Central memory CD8-positive, alpha-beta T cell (primary cell): ENCODE measurements around the gene KCNC3.

Source experiments
- ATAC-seq: fragments of 150-1000 bp; cut with Tn5 transposase; replicated peaks from 2 replicates; pipeline ENCODE4 v1.10.0; 2022; ENCODE audit warnings: mild to moderate bottlenecking, moderate FRiP score, moderate number of reproducible peaks; ENCODE audit not compliant: poor library complexity, severe bottlenecking; ENCODE audit errors: extremely low read depth
- DNase-seq, 2 donors: peaks; one replicate each; pipeline ENCODE4 v3.0.0; 2021; ENCODE audit warnings: low spot score in 2 of 2
- H3K27ac Mint-ChIP-seq: one replicate; pipeline ENCODE4 v1.8.0; 2022; ENCODE audit warnings: low read depth, mild to moderate bottlenecking, moderate library complexity, mixed read lengths
- H3K27me3 Mint-ChIP-seq: one replicate; pipeline ENCODE4 v1.8.0; 2022; ENCODE audit warnings: mixed read lengths
- H3K36me3 Mint-ChIP-seq: one replicate; pipeline ENCODE4 v1.8.0; 2022; ENCODE audit warnings: mild to moderate bottlenecking, moderate library complexity, mixed read lengths; ENCODE audit not compliant: insufficient read depth
- H3K4me1 Mint-ChIP-seq: one replicate; pipeline ENCODE4 v1.8.0; 2022; ENCODE audit warnings: mixed read lengths
- H3K4me3 Mint-ChIP-seq: one replicate; pipeline ENCODE4 v1.8.0; 2022; ENCODE audit warnings: mild to moderate bottlenecking, moderate library complexity, mixed read lengths
- H3K9me3 Mint-ChIP-seq: one replicate; pipeline ENCODE4 v1.8.0; 2022; ENCODE audit warnings: mixed read lengths

Gene KCNC3

GRCh38 chr19:50328873-50329145 is 368 bp downstream of the KCNC3 start:
- Mint-ChIP-seq H3K27ac (no peak overlapping the region), H3K4me1 (peaks cover 53% of the 10 kb centered on the region), H3K4me3 (peak overlapping the region; percentile 47), H3K36me3 (peaks cover 28% of the 10 kb centered on the region), H3K27me3 (peaks cover 82% of the 10 kb centered on the region), H3K9me3 (peaks cover 7% of the 10 kb centered on the region)
- DNase-seq (no peak), ATAC-seq (peak; percentile 22)

GRCh38 chr19:50328224-50328872 is 829 bp downstream of the KCNC3 start:
- ATAC-seq (no peak), DNase-seq (no peak)
- Mint-ChIP-seq H3K9me3 (peaks cover 7% of the 10 kb centered on the region), H3K27ac (no peak overlapping the region), H3K27me3 (peaks cover 86% of the 10 kb centered on the region), H3K4me3 (no peak overlapping the region), H3K36me3 (peaks cover 24% of the 10 kb centered on the region), H3K4me1 (peaks cover 48% of the 10 kb centered on the region)

- Mint-ChIP-seq H3K4me1 (peaks cover 45% of the 10 kb centered on the region), H3K27me3 (peaks cover 82% of the 10 kb centered on the region), H3K27ac (peak overlapping the region; percentile 5), H3K36me3 (peaks cover 24% of the 10 kb centered on the region), H3K9me3 (peaks cover 7% of the 10 kb centered on the region), H3K4me3 (peak overlapping the region; percentile 71)
- DNase-seq (no peak), ATAC-seq (no peak)
These were observed 1.5 kb downstream of the KCNC3 start for GRCh38 chr19:50327461-50328223.

GRCh38 chr19:50327013-50327412 is 2.2 kb downstream of the KCNC3 start:
- Mint-ChIP-seq H3K9me3 (peaks cover 7% of the 10 kb centered on the region), H3K4me3 (peak overlapping the region; percentile 71)
- no peak for ATAC-seq

GRCh38 chr19:50326101-50326664 is 3.0 kb downstream of the KCNC3 start:
- peaks cover 21% of the 10 kb centered on the region for H3K36me3 Mint-ChIP-seq
- peaks cover 81% of the 10 kb centered on the region for H3K27me3 Mint-ChIP-seq
- peaks cover 7% of the 10 kb centered on the region for H3K9me3 Mint-ChIP-seq
- DNase-seq (no peak), ATAC-seq (no peak)
- peak overlapping the region; percentile 71 for H3K4me3 Mint-ChIP-seq
- H3K27ac Mint-ChIP-seq = no peak overlapping the region
- H3K4me1 Mint-ChIP-seq = peaks cover 37% of the 10 kb centered on the region

More at GRCh38 chr19:50327013-50327412, 2.2 kb downstream of the KCNC3 start:
- Mint-ChIP-seq H3K36me3 (peaks cover 22% of the 10 kb centered on the region), H3K27ac (peak overlapping the region; percentile 5), H3K27me3 (peaks cover 82% of the 10 kb centered on the region), H3K4me1 (peaks cover 44% of the 10 kb centered on the region)
- no peak for DNase-seq

GRCh38 chr19:50325310-50326100 is 3.7 kb downstream of the KCNC3 start:
- Mint-ChIP-seq H3K4me3 (no peak overlapping the region), H3K9me3 (peaks cover 7% of the 10 kb centered on the region), H3K27ac (no peak overlapping the region), H3K27me3 (peaks cover 81% of the 10 kb centered on the region), H3K36me3 (peaks cover 19% of the 10 kb centered on the region), H3K4me1 (peaks cover 30% of the 10 kb centered on the region)
- peak; percentile 50 to 53 for DNase-seq
- peak; percentile 29 for ATAC-seq

- ATAC-seq = no peak
- H3K36me3 Mint-ChIP-seq = peaks cover 12% of the 10 kb centered on the region
- H3K4me1 Mint-ChIP-seq = peaks cover 19% of the 10 kb centered on the region
- H3K27me3 Mint-ChIP-seq = peaks cover 79% of the 10 kb centered on the region
- no peak overlapping the region for H3K27ac Mint-ChIP-seq
- H3K9me3 Mint-ChIP-seq = peaks cover under 1% of the 10 kb centered on the region
- H3K4me3 Mint-ChIP-seq = no peak overlapping the region
- no peak for DNase-seq
These were observed 4.8 kb downstream of the KCNC3 start for GRCh38 chr19:50324331-50324730.

- DNase-seq (no peak), ATAC-seq (no peak)
- Mint-ChIP-seq H3K4me3 (no peak overlapping the region), H3K27ac (peak overlapping the region; percentile 47), H3K4me1 (peaks cover 17% of the 10 kb centered on the region), H3K9me3 (no peaks in the 10 kb centered on the region), H3K36me3 (peaks cover 10% of the 10 kb centered on the region), H3K27me3 (peaks cover 81% of the 10 kb centered on the region)
These were observed 5.4 kb downstream of the KCNC3 start for GRCh38 chr19:50323782-50324133.

GRCh38 chr19:50322931-50323781 is 6.0 kb downstream of the KCNC3 start:
- H3K9me3 Mint-ChIP-seq = no peaks in the 10 kb centered on the region
- no peak for DNase-seq
- H3K4me3 Mint-ChIP-seq = no peak overlapping the region
- H3K27ac Mint-ChIP-seq = peak overlapping the region; percentile 47
- H3K36me3 Mint-ChIP-seq = peaks cover 10% of the 10 kb centered on the region
- H3K27me3 Mint-ChIP-seq = peaks cover 86% of the 10 kb centered on the region
- no peak for ATAC-seq
- H3K4me1 Mint-ChIP-seq = peaks cover 17% of the 10 kb centered on the region

GRCh38 chr19:50322234-50322633 is 6.9 kb downstream of the KCNC3 start:
- H3K27ac Mint-ChIP-seq = no peak overlapping the region
- H3K9me3 Mint-ChIP-seq = no peaks in the 10 kb centered on the region
- no peak overlapping the region for H3K4me3 Mint-ChIP-seq
- ATAC-seq (no peak), DNase-seq (no peak)
- H3K36me3 Mint-ChIP-seq = peaks cover 8% of the 10 kb centered on the region
- H3K27me3 Mint-ChIP-seq = peaks cover 86% of the 10 kb centered on the region
- peaks cover 10% of the 10 kb centered on the region for H3K4me1 Mint-ChIP-seq

- no peak overlapping the region for H3K27ac Mint-ChIP-seq
- peaks cover 8% of the 10 kb centered on the region for H3K36me3 Mint-ChIP-seq
- no peak for ATAC-seq
- peaks cover 5% of the 10 kb centered on the region for H3K4me1 Mint-ChIP-seq
- no peak for DNase-seq
- no peak overlapping the region for H3K4me3 Mint-ChIP-seq
- no peaks in the 10 kb centered on the region for H3K9me3 Mint-ChIP-seq
- H3K27me3 Mint-ChIP-seq = peaks cover 84% of the 10 kb centered on the region
These were observed 7.3 kb downstream of the KCNC3 start for GRCh38 chr19:50321831-50322230.

GRCh38 chr19:50320596-50320995 is 8.6 kb downstream of the KCNC3 start:
- Mint-ChIP-seq H3K27me3 (peaks cover 87% of the 10 kb centered on the region), H3K36me3 (peaks cover 8% of the 10 kb centered on the region), H3K4me1 (no peaks in the 10 kb centered on the region), H3K27ac (no peak overlapping the region), H3K4me3 (no peak overlapping the region), H3K9me3 (no peaks in the 10 kb centered on the region)
- DNase-seq (no peak), ATAC-seq (no peak)
